CD14-positive monocyte (primary cell): ENCODE data around the gene NXNL1. TPM values are rescaled to one million over a fixed set of nuclear protein-coding genes. Genes with fewer than 3 reads are reported as not detected.

ENCODE experiments used
- DNase-seq, 3 donors: peaks; one replicate each; pipeline ENCODE4 v3.0.0-alpha.2; 2011 to 2022
- H2AFZ ChIP-seq: 2 replicates; pipeline ENCODE4 v1.6.0; 2012; ENCODE audit warnings: mild to moderate bottlenecking, low read depth, low read length, inconsistent platforms; ENCODE audit not compliant: insufficient read depth, poor library complexity, severe bottlenecking
- H3K27ac ChIP-seq, 2 donors: 1 replicate in 1 of 2; 2 replicates in 1 of 2; pipeline ENCODE4 v1.5.1; 2012 to 2013; ENCODE audit warnings: low read length in 2 of 2, control low read depth in 1 of 2, inconsistent platforms in 1 of 2, low read depth in 1 of 2, mild to moderate bottlenecking in 1 of 2
- H3K27me3 ChIP-seq, 2 donors: one replicate each; pipeline versions ENCODE4 v1.6.0 to v1.6.1; 2011 to 2013; ENCODE audit warnings: low read length in 2 of 2; ENCODE audit not compliant: control insufficient read depth in 2 of 2, insufficient read depth in 2 of 2
- H3K36me3 ChIP-seq, 2 donors: replicated peaks in 1 of 2; 1 replicate in 1 of 2; 2 replicates in 1 of 2; pipeline versions ENCODE4 v1.5.1 to v1.6.1; 2012 to 2013; ENCODE audit warnings: low read length in 2 of 2, control low read depth in 1 of 2, inconsistent platforms in 1 of 2, mild to moderate bottlenecking in 1 of 2; ENCODE audit not compliant: insufficient read depth in 2 of 2, control insufficient read depth in 1 of 2
- H3K4me1 ChIP-seq, 2 donors: 1 replicate in 1 of 2; 2 replicates in 1 of 2; pipeline versions ENCODE4 v1.5.1 to v1.6.1; 2012 to 2013; ENCODE audit warnings: low read length in 2 of 2, control low read depth in 1 of 2, inconsistent platforms in 1 of 2, mild to moderate bottlenecking in 1 of 2, moderate library complexity in 1 of 2; ENCODE audit not compliant: insufficient read depth in 2 of 2, control insufficient read depth in 1 of 2
- H3K4me2 ChIP-seq: replicated peaks from 2 replicates; pipeline ENCODE3; 2012; ENCODE audit warnings: low read length, moderate library complexity, mild to moderate bottlenecking; ENCODE audit not compliant: poor library complexity, severe bottlenecking; ENCODE audit errors: extremely low read depth
- H3K4me3 ChIP-seq, 3 experiments: fragments of 200-600 bp in 1 of 3; sonication (generic) in 1 of 3; replicated peaks in 1 of 3; 1 replicate in 2 of 3; 2 replicates in 1 of 3; pipeline ENCODE4 v1.5.1; 2011 to 2013; ENCODE audit warnings: low read length in 3 of 3, mild to moderate bottlenecking in 3 of 3, control low read depth in 2 of 3, low read depth in 2 of 3, inconsistent platforms in 1 of 3, moderate library complexity in 1 of 3
- H3K79me2 ChIP-seq: 2 replicates; pipeline ENCODE4 v1.6.0; 2012; ENCODE audit warnings: mild to moderate bottlenecking, control low read depth, inconsistent platforms, low read length, moderate library complexity; ENCODE audit not compliant: insufficient read depth
- H3K9ac ChIP-seq: 2 replicates; pipeline ENCODE4 v1.6.0; 2017; ENCODE audit warnings: low read length, mild to moderate bottlenecking; ENCODE audit not compliant: insufficient read depth, poor library complexity, severe bottlenecking
- H3K9me3 ChIP-seq, 2 donors: replicated peaks in 1 of 2; 1 replicate in 1 of 2; 2 replicates in 1 of 2; pipeline versions ENCODE4 v1.5.1 to v1.6.1; 2012 to 2013; ENCODE audit warnings: low read length in 2 of 2, control low read depth in 1 of 2; ENCODE audit not compliant: control insufficient read depth in 1 of 2, insufficient read depth in 1 of 2
- H4K20me1 ChIP-seq: 2 replicates; pipeline ENCODE4 v1.6.0; 2012; ENCODE audit warnings: mild to moderate bottlenecking, low read length, control low read depth, moderate library complexity; ENCODE audit not compliant: insufficient read depth
- H3K27ac Mint-ChIP-seq, 7 donors: one replicate each; pipeline ENCODE4 v1.8.0; 2020; ENCODE audit warnings: mild to moderate bottlenecking in 7 of 7, mixed read lengths in 7 of 7, moderate library complexity in 6 of 7, inconsistent platforms in 2 of 7
- H3K27me3 Mint-ChIP-seq, 3 donors: one replicate each; pipeline ENCODE4 v1.8.0; 2021 to 2022; ENCODE audit warnings: low read depth in 3 of 3, mild to moderate bottlenecking in 3 of 3, mixed read lengths in 3 of 3, moderate library complexity in 3 of 3, inconsistent platforms in 1 of 3
- H3K36me3 Mint-ChIP-seq, 2 donors: one replicate each; pipeline ENCODE4 v1.8.0; 2020; ENCODE audit warnings: mixed read lengths in 2 of 2, inconsistent platforms in 1 of 2, mild to moderate bottlenecking in 1 of 2
- H3K4me1 Mint-ChIP-seq: one replicate; pipeline ENCODE4 v1.8.0; 2020; ENCODE audit warnings: mild to moderate bottlenecking, mixed read lengths
- H3K4me3 Mint-ChIP-seq, 2 donors: one replicate each; pipeline ENCODE4 v1.8.0; 2020; ENCODE audit warnings: mild to moderate bottlenecking in 2 of 2, mixed read lengths in 2 of 2, moderate library complexity in 1 of 2
- H3K9me3 Mint-ChIP-seq, 7 donors: one replicate each; pipeline ENCODE4 v1.8.0; 2020 to 2022; ENCODE audit warnings: mixed read lengths in 7 of 7, mild to moderate bottlenecking in 6 of 7, moderate library complexity in 6 of 7, inconsistent platforms in 2 of 7
- WGBS: methylation state at CpG from one replicate; pipeline ENCODE4 v1.1.5; 2013; ENCODE audit warnings: missing lambda C conversion rate; ENCODE audit not compliant: insufficient coverage; 5-methylcytosine and 5-hydroxymethylcytosine counted together
- intact Hi-C, 2 donors: fragments of 100-400 bp; cut with micrococcal nuclease; formaldehyde crosslinking; loops; one replicate each; pipeline versions ENCODE4 v1.15.0 to v1.15.1; 2023
- polyA plus RNA-seq, 3 donors: library from polyadenylated mRNA; depleted of rRNA in 1 of 3; unstranded in 2 of 3; stranded (reverse) in 1 of 3; fragments of 300-500 nt in 2 of 3; fragments of >200 nt in 1 of 3; fragmentation: Illumina TruSeq in 2 of 3; gene quantifications; 1 replicate in 2 of 3; 2 replicates in 1 of 3; pipeline ENCODE4 v1.2.3, GENCODE V29; 2012 to 2021
- TF ChIP-seq, protein P1 (sequence below): fragments of 200-600 bp; IDR thresholded peaks from one replicate; pipeline ENCODE4 v1.8.0; 2022; ENCODE audit warnings: antibody characterized with exemption, mild to moderate bottlenecking

NXNL1 gene
- polyA plus RNA-seq, 3 donors = not detected

DNA sequence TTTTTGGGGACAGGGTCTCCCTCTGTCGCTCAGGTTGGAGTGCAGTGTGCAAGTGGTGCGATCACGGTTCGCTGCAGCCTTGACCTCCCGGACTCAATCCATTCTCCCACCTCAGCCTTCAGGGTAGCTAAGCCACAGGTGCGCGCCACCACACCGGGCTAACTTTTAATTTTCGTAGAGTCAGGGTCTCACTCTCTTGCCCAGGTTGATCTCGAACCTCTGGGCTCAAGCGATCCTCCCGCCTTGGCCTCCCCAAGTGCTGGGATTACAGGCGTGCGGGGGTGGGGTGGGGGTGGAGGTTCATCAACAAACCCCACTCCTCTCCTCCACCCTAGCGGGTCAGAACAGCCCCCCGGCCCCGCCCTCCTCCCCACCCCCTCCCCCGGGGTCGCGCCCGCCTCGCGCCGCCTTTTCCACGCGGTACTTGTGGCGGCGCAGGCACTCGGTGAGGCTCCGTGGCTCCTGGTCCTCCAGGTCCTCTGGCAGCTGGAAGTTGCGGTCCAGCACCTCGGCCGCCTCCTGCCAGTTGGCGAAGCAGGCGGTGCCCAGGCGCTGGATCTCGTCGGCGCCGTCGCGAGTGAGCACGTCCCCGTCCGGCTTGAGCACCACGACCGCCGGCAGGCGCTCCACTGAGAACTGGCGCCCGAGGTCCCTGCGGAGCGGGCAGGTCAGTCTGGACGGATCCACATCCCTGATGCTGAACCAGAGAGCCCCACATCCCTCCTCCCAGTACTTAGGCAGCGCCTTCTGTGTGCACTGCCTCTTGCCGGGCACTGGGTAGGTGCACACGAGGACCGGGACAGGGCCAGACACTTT, 5.2 kb downstream of the NXNL1 start:
- H3K4me2 ChIP-seq = no peak overlapping the region
- Mint-ChIP-seq H3K36me3 (no peaks in the 10 kb centered on the region), H3K4me1 (peaks cover 13% of the 10 kb centered on the region)

DNA sequence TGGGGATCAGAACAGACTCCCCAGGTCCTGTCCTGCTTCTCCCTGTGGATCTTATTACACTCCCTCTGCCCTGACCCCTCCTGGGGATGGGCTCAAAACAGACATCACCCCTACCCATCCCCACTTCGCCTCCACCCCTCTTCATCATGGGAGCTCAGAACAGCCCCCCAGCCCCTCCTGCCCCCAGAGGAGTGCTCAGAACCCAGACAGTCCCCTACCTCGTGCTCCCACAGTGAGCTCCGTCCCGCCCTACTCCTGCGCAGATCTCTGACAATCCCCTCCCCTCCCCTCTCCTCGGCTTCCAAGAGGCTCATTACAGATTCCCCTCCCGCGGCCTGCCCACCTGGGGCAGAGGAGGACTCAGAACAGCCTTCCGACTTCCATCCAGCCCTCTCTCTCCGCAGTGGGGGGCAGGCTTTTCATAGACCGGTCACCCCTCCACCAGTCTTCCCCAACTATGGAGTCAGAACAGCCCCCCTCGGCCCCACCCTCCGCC, 6.1 kb downstream of the NXNL1 start:
- no peak for DNase-seq
- Histone ChIP-seq H3K36me3 (no peaks in the 10 kb centered on the region), H3K79me2 (no peaks in the 10 kb centered on the region), H3K27me3 (peaks cover 22 to 48% of the 10 kb centered on the region in 2 donors), H3K4me3 (no peak overlapping the region), H3K27ac (no peak overlapping the region), H3K4me1 (peaks cover 13 to 14% of the 10 kb centered on the region in 2 donors), H4K20me1 (no peaks in the 10 kb centered on the region), H3K4me2 (no peak overlapping the region), H3K9me3 (peaks cover 3 to 4% of the 10 kb centered on the region in 2 donors), H3K9ac (no peak overlapping the region), H2AFZ (no peak overlapping the region)
- TF ChIP-seq, protein P1, sequence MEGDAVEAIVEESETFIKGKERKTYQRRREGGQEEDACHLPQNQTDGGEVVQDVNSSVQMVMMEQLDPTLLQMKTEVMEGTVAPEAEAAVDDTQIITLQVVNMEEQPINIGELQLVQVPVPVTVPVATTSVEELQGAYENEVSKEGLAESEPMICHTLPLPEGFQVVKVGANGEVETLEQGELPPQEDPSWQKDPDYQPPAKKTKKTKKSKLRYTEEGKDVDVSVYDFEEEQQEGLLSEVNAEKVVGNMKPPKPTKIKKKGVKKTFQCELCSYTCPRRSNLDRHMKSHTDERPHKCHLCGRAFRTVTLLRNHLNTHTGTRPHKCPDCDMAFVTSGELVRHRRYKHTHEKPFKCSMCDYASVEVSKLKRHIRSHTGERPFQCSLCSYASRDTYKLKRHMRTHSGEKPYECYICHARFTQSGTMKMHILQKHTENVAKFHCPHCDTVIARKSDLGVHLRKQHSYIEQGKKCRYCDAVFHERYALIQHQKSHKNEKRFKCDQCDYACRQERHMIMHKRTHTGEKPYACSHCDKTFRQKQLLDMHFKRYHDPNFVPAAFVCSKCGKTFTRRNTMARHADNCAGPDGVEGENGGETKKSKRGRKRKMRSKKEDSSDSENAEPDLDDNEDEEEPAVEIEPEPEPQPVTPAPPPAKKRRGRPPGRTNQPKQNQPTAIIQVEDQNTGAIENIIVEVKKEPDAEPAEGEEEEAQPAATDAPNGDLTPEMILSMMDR = no peak
- Mint-ChIP-seq H3K36me3 (no peaks in the 10 kb centered on the region), H3K27ac (no peak overlapping the region), H3K4me3 (peak overlapping the region in 1 of 2 donors; percentile 70), H3K9me3 (peaks cover 2 to 10% (median 9%) of the 10 kb centered on the region in 7 donors), H3K27me3 (peaks cover 54 to 58% (median 55%) of the 10 kb centered on the region in 3 donors), H3K4me1 (peaks cover 21% of the 10 kb centered on the region)
- intact Hi-C loops = loop anchor here in 1 of 2 donors (5.0 kb wide), 1 partner anchor 403 kb away; the partner anchor contains the start of gene RPL18A
- WGBS = 72% methylated on average over 6 of the region's 13 CpGs

More for the DNA sequence above, 5.2 kb downstream of the NXNL1 start:
- peaks cover 2 to 10% (median 9%) of the 10 kb centered on the region in 7 donors for H3K9me3 Mint-ChIP-seq
- Histone ChIP-seq H3K27me3 (peaks cover 22 to 43% of the 10 kb centered on the region in 2 donors), H3K4me3 (no peak overlapping the region), H3K36me3 (no peaks in the 10 kb centered on the region), H3K9me3 (peaks cover 3 to 4% of the 10 kb centered on the region in 2 donors), H3K4me1 (peaks cover 9 to 10% of the 10 kb centered on the region in 2 donors), H2AFZ (no peak overlapping the region), H3K79me2 (no peaks in the 10 kb centered on the region), H3K27ac (no peak overlapping the region), H3K9ac (no peak overlapping the region), H4K20me1 (no peaks in the 10 kb centered on the region)
- WGBS = 12% methylated on average over 38 of the region's 58 CpGs
- peaks cover 48 to 54% (median 49%) of the 10 kb centered on the region in 3 donors for H3K27me3 Mint-ChIP-seq
- intact Hi-C loops = no loop called here
- H3K4me3 Mint-ChIP-seq = peak overlapping the region in 1 of 2 donors; percentile 70
- H3K27ac Mint-ChIP-seq = no peak overlapping the region
- TF ChIP-seq, protein P1 = no peak
- DNase-seq = no peak
